Thyroid gland (tissue), 4 donors: ENCODE results near the gene SLC25A18. TPM values are rescaled to one million over a fixed set of nuclear protein-coding genes. Genes with fewer than 3 reads are reported as not detected.

ENCODE experiments used
- DNase-seq, 2 donors: peaks; one replicate each; pipeline ENCODE4 v3.0.0-alpha.2; 2019
- H3K27ac ChIP-seq, 3 donors: fragments of 200-600 bp; sonication (generic); 1 replicate in 2 of 3; 2 replicates in 1 of 3; pipeline ENCODE4 v1.5.1; 2016 to 2019; ENCODE audit warnings: mild to moderate bottlenecking in 1 of 3, moderate library complexity in 1 of 3
- H3K27me3 ChIP-seq: fragments of 200-600 bp; sonication (generic); one replicate; pipeline ENCODE4 v1.5.1; 2019
- H3K36me3 ChIP-seq, 2 donors: fragments of 200-600 bp; sonication (generic); one replicate each; pipeline ENCODE4 v1.5.1; 2016 to 2019
- H3K4me1 ChIP-seq, 2 donors: fragments of 200-600 bp; sonication (generic); one replicate each; pipeline ENCODE4 v1.5.1; 2017 to 2019
- H3K4me3 ChIP-seq, 3 donors: fragments of 200-600 bp; sonication (generic); replicated peaks in 1 of 3; 1 replicate in 2 of 3; 2 replicates in 1 of 3; pipeline ENCODE4 v1.5.1; 2016; ENCODE audit warnings: mild to moderate bottlenecking in 1 of 3
- H3K9me3 ChIP-seq: fragments of 200-600 bp; sonication (generic); one replicate; pipeline ENCODE4 v1.5.1; 2017
- CTCF ChIP-seq, 6 experiments: fragments of 200-600 bp in 3 of 6; fragments of 450-650 bp in 3 of 6; sonication (generic) in 3 of 6; IDR thresholded peaks; one replicate each; pipeline ENCODE4 v1.5.1; 2016 to 2019; ENCODE audit warnings: antibody characterized with exemption in 6 of 6, mild to moderate bottlenecking in 2 of 6, inconsistent platforms in 1 of 6, moderate library complexity in 1 of 6
- POLR2A ChIP-seq, 2 donors: fragments of 450-650 bp; IDR thresholded peaks; one replicate each; pipeline ENCODE4 v1.6.1; 2017; ENCODE audit warnings: antibody characterized with exemption in 2 of 2, mild to moderate bottlenecking in 2 of 2, moderate library complexity in 1 of 2
- WGBS, 2 donors: methylation state at CpG; one replicate each; pipeline ENCODE4 v1.1.5; 2017; 5-methylcytosine and 5-hydroxymethylcytosine counted together
- intact Hi-C: fragments of 100-400 bp; cut with DNase I; formaldehyde crosslinking; loops from one replicate; pipeline ENCODE4 v1.15.1; 2023
- total RNA-seq, 4 donors: library from RNA; depleted of rRNA; stranded (reverse); fragments of >200 nt; gene quantifications; one replicate each; pipeline ENCODE4 v1.2.3, GENCODE V29; 2016

SLC25A18 gene
- total RNA-seq, 4 donors from 2014 or later, result 0.29 to 1.7 (median 0.84) TPM

GRCh38 chr22:17569971-17570511 is 6.7 kb downstream of the SLC25A18 start:
- H3K27ac ChIP-seq, result peak overlapping the region; percentile 7 to 64 (median 37)
- TF ChIP-seq CTCF (IDR thresholded peaks at IDR 0.05) (no peak), POLR2A (IDR thresholded peaks at IDR 0.05) (no peak)
- no peaks in the 10 kb centered on the region for H3K27me3 ChIP-seq
- 37 to 52% methylated on average over 3 to 8 of the region's 8 CpGs for WGBS, 2 donors
- H3K9me3 ChIP-seq, result no peaks in the 10 kb centered on the region
- H3K4me1 ChIP-seq, result peaks cover 11 to 25% of the 10 kb centered on the region in 2 donors
- DNase-seq, result no peak
- intact Hi-C loops, result no loop called here
- no peak overlapping the region for H3K4me3 ChIP-seq
- H3K36me3 ChIP-seq, result no peaks in the 10 kb centered on the region

GRCh38 chr22:17570851-17571631 is 7.7 kb downstream of the SLC25A18 start:
- peak overlapping the region in 1 of 3 donors; percentile 17 for H3K4me3 ChIP-seq
- H3K9me3 ChIP-seq, result no peaks in the 10 kb centered on the region
- 27 to 28% methylated on average over 21 of the region's 21 CpGs for WGBS, 2 donors
- TF ChIP-seq POLR2A (IDR thresholded peaks at IDR 0.05), result no peak
- no peak for TF ChIP-seq CTCF (IDR thresholded peaks at IDR 0.05)
- H3K4me1 ChIP-seq, result peaks cover 11 to 25% of the 10 kb centered on the region in 2 donors
- peak; percentile 46 to 51 for DNase-seq
- H3K27ac ChIP-seq, result peak overlapping the region; percentile 50 to 67 (median 64)
- H3K27me3 ChIP-seq, result no peaks in the 10 kb centered on the region
- no peaks in the 10 kb centered on the region for H3K36me3 ChIP-seq
- intact Hi-C loops, result no loop called here

GRCh38 chr22:17575151-17575550 is 11.9 kb downstream of the SLC25A18 start:
- Histone ChIP-seq H3K27ac (no peak overlapping the region), H3K4me3 (no peak overlapping the region), H3K4me1 (peaks cover 9 to 17% of the 10 kb centered on the region in 2 donors), H3K9me3 (no peaks in the 10 kb centered on the region), H3K36me3 (no peaks in the 10 kb centered on the region), H3K27me3 (no peaks in the 10 kb centered on the region)
- TF ChIP-seq POLR2A (IDR thresholded peaks at IDR 0.05) (no peak), CTCF (IDR thresholded peaks at IDR 0.05) (no peak)
- 93 to 97% methylated on average over 5 of the region's 5 CpGs for WGBS, 2 donors
- intact Hi-C loops, result no loop called here
- DNase-seq, result no peak

- TF ChIP-seq POLR2A (IDR thresholded peaks at IDR 0.05) (no peak), CTCF (IDR thresholded peaks at IDR 0.05) (no peak)
- Histone ChIP-seq H3K27me3 (no peaks in the 10 kb centered on the region), H3K9me3 (no peaks in the 10 kb centered on the region), H3K4me3 (no peak overlapping the region), H3K36me3 (no peaks in the 10 kb centered on the region), H3K4me1 (peaks cover 6 to 12% of the 10 kb centered on the region in 2 donors), H3K27ac (no peak overlapping the region)
- 84 to 96% methylated on average over 4 of the region's 4 CpGs for WGBS, 2 donors
- no peak for DNase-seq
- intact Hi-C loops, result no loop called here
Measured at GRCh38 chr22:17575681-17576080, 12.4 kb downstream of the SLC25A18 start.

- intact Hi-C loops, result no loop called here
- DNase-seq, result no peak
- Histone ChIP-seq H3K27me3 (no peaks in the 10 kb centered on the region), H3K36me3 (no peaks in the 10 kb centered on the region), H3K4me1 (peaks cover 0 to 6% of the 10 kb centered on the region in 2 donors), H3K9me3 (no peaks in the 10 kb centered on the region), H3K27ac (no peak overlapping the region), H3K4me3 (no peak overlapping the region)
- 88 to 92% methylated on average over 6 of the region's 6 CpGs for WGBS, 2 donors
- TF ChIP-seq POLR2A (IDR thresholded peaks at IDR 0.05) (no peak), CTCF (IDR thresholded peaks at IDR 0.05) (no peak)
Measured at GRCh38 chr22:17576470-17576869, 13.2 kb downstream of the SLC25A18 start.
